GM18520 (cell line): ENCODE results near the gene ZNF618.

ENCODE experiments used
- ATAC-seq: cut with Tn5 transposase; IDR thresholded peaks from one replicate; pipeline ENCODE4 v1.9.1; 2021; ENCODE audit not compliant: unreplicated experiment

The ZNF618 gene

GRCh38 chr9:113998525-113999255, 122.6 kb downstream of the ZNF618 start:
- ATAC-seq, result no peak

- no peak for ATAC-seq
Observed at GRCh38 chr9:113999256-114000062, 123.3 kb downstream of the ZNF618 start.

GRCh38 chr9:114000063-114000454, 124.0 kb downstream of the ZNF618 start:
- ATAC-seq, result no peak

- no peak for ATAC-seq
Observed at GRCh38 chr9:114000671-114001409, 124.7 kb downstream of the ZNF618 start.

GRCh38 chr9:114001410-114001685, 125.2 kb downstream of the ZNF618 start:
- ATAC-seq, result no peak

- ATAC-seq, result no peak
Observed at GRCh38 chr9:114001794-114002261, 125.7 kb downstream of the ZNF618 start.

- no peak for ATAC-seq
Observed at GRCh38 chr9:114002271-114002985, 126.3 kb downstream of the ZNF618 start.

GRCh38 chr9:114002986-114003350, 126.9 kb downstream of the ZNF618 start:
- ATAC-seq, result no peak

- no peak for ATAC-seq
Observed at GRCh38 chr9:114003351-114003750, 127.2 kb downstream of the ZNF618 start.

GRCh38 chr9:114003758-114004157, 127.6 kb downstream of the ZNF618 start:
- ATAC-seq, result no peak

GRCh38 chr9:114004221-114004716, 128.2 kb downstream of the ZNF618 start:
- no peak for ATAC-seq

- ATAC-seq, result no peak
Observed at GRCh38 chr9:114005371-114006154, 129.5 kb downstream of the ZNF618 start.

- ATAC-seq, result no peak
Observed at GRCh38 chr9:114006155-114006550, 130.0 kb downstream of the ZNF618 start.

- no peak for ATAC-seq
Observed at GRCh38 chr9:114006931-114007691, 131.0 kb downstream of the ZNF618 start.

GRCh38 chr9:114007991-114008666, 132.0 kb downstream of the ZNF618 start:
- no peak for ATAC-seq

- ATAC-seq, result no peak
Observed at GRCh38 chr9:114008667-114009410, 132.7 kb downstream of the ZNF618 start.

- ATAC-seq, result no peak
Observed at GRCh38 chr9:114011313-114011712, 135.2 kb downstream of the ZNF618 start.

- no peak for ATAC-seq
Observed at GRCh38 chr9:114012126-114012525, 136.0 kb downstream of the ZNF618 start.
